Stimulated activated CD8-positive, alpha-beta memory T cell treated with anti-CD3 and anti-CD28 coated beads, Interleukin-12 subunit alpha, Interleukin-12 subunit beta, amount 100 ng/mL, for 1 hour (primary cell): ENCODE measurements around the gene DNAH11.

Experiments used
- DNase-seq: peaks from one replicate; pipeline ENCODE4 v3.0.0-alpha.2; 2020; ENCODE audit warnings: low read depth

DNAH11 gene

GRCh38 chr7:21548491-21548890 is 5.7 kb downstream of the DNAH11 start:
- no peak for DNase-seq

GRCh38 chr7:21550076-21550475 is 7.2 kb downstream of the DNAH11 start:
- no peak for DNase-seq

GRCh38 chr7:21550821-21551531 is 8.1 kb downstream of the DNAH11 start:
- no peak for DNase-seq

- DNase-seq = no peak
These were observed 19.5 kb downstream of the DNAH11 start for GRCh38 chr7:21562385-21562784.

GRCh38 chr7:21565614-21566013 is 22.8 kb downstream of the DNAH11 start:
- no peak for DNase-seq

- DNase-seq = no peak
These were observed 23.3 kb downstream of the DNAH11 start for GRCh38 chr7:21566094-21566493.

- no peak for DNase-seq
These were observed 25.9 kb downstream of the DNAH11 start for GRCh38 chr7:21568762-21569161.

GRCh38 chr7:21572331-21573313 is 29.8 kb downstream of the DNAH11 start:
- no peak for DNase-seq

- DNase-seq = no peak
These were observed 36.7 kb downstream of the DNAH11 start for GRCh38 chr7:21579341-21580072.

GRCh38 chr7:21580073-21580521 is 37.3 kb downstream of the DNAH11 start:
- no peak for DNase-seq

GRCh38 chr7:21585070-21585724 is 42.4 kb downstream of the DNAH11 start:
- DNase-seq = no peak

- no peak for DNase-seq
These were observed 44.4 kb downstream of the DNAH11 start for GRCh38 chr7:21587139-21587784.

GRCh38 chr7:21596801-21597200 is 54.0 kb downstream of the DNAH11 start:
- no peak for DNase-seq

GRCh38 chr7:21603462-21603861 is 60.6 kb downstream of the DNAH11 start:
- DNase-seq = no peak

GRCh38 chr7:21603972-21604749 is 61.3 kb downstream of the DNAH11 start:
- no peak for DNase-seq

- DNase-seq = no peak
These were observed 62.3 kb downstream of the DNAH11 start for GRCh38 chr7:21605008-21605585.

- DNase-seq = no peak
These were observed 65.6 kb downstream of the DNAH11 start for GRCh38 chr7:21608465-21608864.

- no peak for DNase-seq
These were observed 68.3 kb downstream of the DNAH11 start for GRCh38 chr7:21611129-21611528.

- no peak for DNase-seq
These were observed 73.3 kb downstream of the DNAH11 start for GRCh38 chr7:21616091-21616490.

- DNase-seq = no peak
These were observed 74.1 kb downstream of the DNAH11 start for GRCh38 chr7:21616796-21617436.
